ENCODE results near the gene THG1L. TPM values are rescaled to one million over a fixed set of nuclear protein-coding genes. Genes with fewer than 3 reads are reported as not detected.
A peak's percentile ranks its signal among the peaks of the same experiment; 100 is the strongest.

The THG1L gene
- total RNA-seq, 1 experiment from 2014 or later, result 12.3 TPM

- ATAC-seq, result no peak
- ChIA-PET CTCF (no interaction called here), POLR2A (no interaction called here)
- H3K27ac Mint-ChIP-seq, result no peak overlapping the region
- TF ChIP-seq ZNF317 (CRISPR knock-in tag; IDR thresholded peaks at IDR 0.05; ENCODE audit: borderline replicate concordance, low read depth) (no peak), RELA (CRISPR knock-in tag; IDR thresholded peaks at IDR 0.05; ENCODE audit: borderline replicate concordance) (no peak), IRF2 (CRISPR knock-in tag; IDR thresholded peaks at IDR 0.05; ENCODE audit: borderline replicate concordance, low read depth) (no peak), KAT7 (CRISPR knock-in tag; IDR thresholded peaks at IDR 0.05; ENCODE audit: borderline replicate concordance) (no peak), ZNF281 (CRISPR knock-in tag; IDR thresholded peaks at IDR 0.05) (no peak), CDX4 (CRISPR knock-in tag; IDR thresholded peaks at IDR 0.05; ENCODE audit: borderline replicate concordance) (no peak), FOXK1 (CRISPR knock-in tag; IDR thresholded peaks at IDR 0.05) (no peak)
- TF ChIP-seq, protein P1, sequence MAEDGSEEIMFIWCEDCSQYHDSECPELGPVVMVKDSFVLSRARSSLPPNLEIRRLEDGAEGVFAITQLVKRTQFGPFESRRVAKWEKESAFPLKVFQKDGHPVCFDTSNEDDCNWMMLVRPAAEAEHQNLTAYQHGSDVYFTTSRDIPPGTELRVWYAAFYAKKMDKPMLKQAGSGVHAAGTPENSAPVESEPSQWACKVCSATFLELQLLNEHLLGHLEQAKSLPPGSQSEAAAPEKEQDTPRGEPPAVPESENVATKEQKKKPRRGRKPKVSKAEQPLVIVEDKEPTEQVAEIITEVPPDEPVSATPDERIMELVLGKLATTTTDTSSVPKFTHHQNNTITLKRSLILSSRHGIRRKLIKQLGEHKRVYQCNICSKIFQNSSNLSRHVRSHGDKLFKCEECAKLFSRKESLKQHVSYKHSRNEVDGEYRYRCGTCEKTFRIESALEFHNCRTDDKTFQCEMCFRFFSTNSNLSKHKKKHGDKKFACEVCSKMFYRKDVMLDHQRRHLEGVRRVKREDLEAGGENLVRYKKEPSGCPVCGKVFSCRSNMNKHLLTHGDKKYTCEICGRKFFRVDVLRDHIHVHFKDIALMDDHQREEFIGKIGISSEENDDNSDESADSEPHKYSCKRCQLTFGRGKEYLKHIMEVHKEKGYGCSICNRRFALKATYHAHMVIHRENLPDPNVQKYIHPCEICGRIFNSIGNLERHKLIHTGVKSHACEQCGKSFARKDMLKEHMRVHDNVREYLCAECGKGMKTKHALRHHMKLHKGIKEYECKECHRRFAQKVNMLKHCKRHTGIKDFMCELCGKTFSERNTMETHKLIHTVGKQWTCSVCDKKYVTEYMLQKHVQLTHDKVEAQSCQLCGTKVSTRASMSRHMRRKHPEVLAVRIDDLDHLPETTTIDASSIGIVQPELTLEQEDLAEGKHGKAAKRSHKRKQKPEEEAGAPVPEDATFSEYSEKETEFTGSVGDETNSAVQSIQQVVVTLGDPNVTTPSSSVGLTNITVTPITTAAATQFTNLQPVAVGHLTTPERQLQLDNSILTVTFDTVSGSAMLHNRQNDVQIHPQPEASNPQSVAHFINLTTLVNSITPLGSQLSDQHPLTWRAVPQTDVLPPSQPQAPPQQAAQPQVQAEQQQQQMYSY (CRISPR knock-in tag; IDR thresholded peaks at IDR 0.05), result no peak
- TF ChIP-seq, protein P2, sequence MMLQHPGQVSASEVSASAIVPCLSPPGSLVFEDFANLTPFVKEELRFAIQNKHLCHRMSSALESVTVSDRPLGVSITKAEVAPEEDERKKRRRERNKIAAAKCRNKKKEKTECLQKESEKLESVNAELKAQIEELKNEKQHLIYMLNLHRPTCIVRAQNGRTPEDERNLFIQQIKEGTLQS (CRISPR knock-in tag; conservative IDR thresholded peaks at IDR 0.05), result no peak
- TF ChIP-seq, protein P3, sequence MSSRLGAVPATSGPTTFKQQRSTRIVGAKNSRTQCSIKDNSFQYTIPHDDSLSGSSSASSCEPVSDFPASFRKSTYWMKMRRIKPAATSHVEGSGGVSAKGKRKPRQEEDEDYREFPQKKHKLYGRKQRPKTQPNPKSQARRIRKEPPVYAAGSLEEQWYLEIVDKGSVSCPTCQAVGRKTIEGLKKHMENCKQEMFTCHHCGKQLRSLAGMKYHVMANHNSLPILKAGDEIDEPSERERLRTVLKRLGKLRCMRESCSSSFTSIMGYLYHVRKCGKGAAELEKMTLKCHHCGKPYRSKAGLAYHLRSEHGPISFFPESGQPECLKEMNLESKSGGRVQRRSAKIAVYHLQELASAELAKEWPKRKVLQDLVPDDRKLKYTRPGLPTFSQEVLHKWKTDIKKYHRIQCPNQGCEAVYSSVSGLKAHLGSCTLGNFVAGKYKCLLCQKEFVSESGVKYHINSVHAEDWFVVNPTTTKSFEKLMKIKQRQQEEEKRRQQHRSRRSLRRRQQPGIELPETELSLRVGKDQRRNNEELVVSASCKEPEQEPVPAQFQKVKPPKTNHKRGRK (CRISPR knock-in tag; IDR thresholded peaks at IDR 0.05; ENCODE audit: borderline replicate concordance), result no peak
- peaks cover 3% of the 10 kb centered on the region; the same call in 1 of the 2 replicates for H3K36me3 Mint-ChIP-seq
- H3K27me3 Mint-ChIP-seq (ENCODE audit: low read depth), result no peaks in the 10 kb centered on the region
- DNase-seq (ENCODE audit: low spot score), result no peak
- H3K9me3 Mint-ChIP-seq, result peaks cover 3% of the 10 kb centered on the region; the same call in 1 of the 2 replicates
- H3K4me1 Mint-ChIP-seq, result peaks cover 7% of the 10 kb centered on the region
- H3K4me3 Mint-ChIP-seq, result no peak overlapping the region
These were observed 16.7 kb upstream of the THG1L start for GRCh38 chr5:157714596-157714864.

- ATAC-seq (peak; percentile 74), DNase-seq (ENCODE audit: low spot score) (no peak)
- no peaks in the 10 kb centered on the region for H3K27me3 Mint-ChIP-seq (ENCODE audit: low read depth)
- POLR2A ChIA-PET, result interaction anchor here (1.5 kb wide), 1 partner anchor 13 kb away, joined by 3 read pairs; the partner anchor contains the start of gene THG1L
- H3K36me3 Mint-ChIP-seq, result peaks cover 7% of the 10 kb centered on the region
- peaks cover 13% of the 10 kb centered on the region for H3K9me3 Mint-ChIP-seq
- TF ChIP-seq ARID4B (CRISPR knock-in tag; IDR thresholded peaks at IDR 0.05; ENCODE audit: borderline replicate concordance) (no peak), CTCF (IDR thresholded peaks at IDR 0.05) (0 out of 2 replicates have a peak, but pooled peaks have one; percentile 19)
- peaks cover 7% of the 10 kb centered on the region for H3K4me1 Mint-ChIP-seq
- CTCF ChIA-PET, result interaction anchor here (0.8 to 2.9 kb wide), 11 partner anchors 13 to 254 kb away, joined by 3 to 26 read pairs (median 5); partner anchors contain the start of genes C5orf52, LSM11 and THG1L
- H3K27ac Mint-ChIP-seq, result peak overlapping the region; percentile 65; the same call in 1 of the 2 replicates
- no peak overlapping the region for H3K4me3 Mint-ChIP-seq
These were observed 12.7 kb upstream of the THG1L start for GRCh38 chr5:157718519-157718918.

All from WTC11 (cell line).